ENCODE data around the gene CCN5. TPM values are rescaled to one million over a fixed set of nuclear protein-coding genes. Genes with fewer than 3 reads are reported as not detected.

CCN5 gene
- total RNA-seq, 1 donor from 2014 or later: not detected

DNA sequence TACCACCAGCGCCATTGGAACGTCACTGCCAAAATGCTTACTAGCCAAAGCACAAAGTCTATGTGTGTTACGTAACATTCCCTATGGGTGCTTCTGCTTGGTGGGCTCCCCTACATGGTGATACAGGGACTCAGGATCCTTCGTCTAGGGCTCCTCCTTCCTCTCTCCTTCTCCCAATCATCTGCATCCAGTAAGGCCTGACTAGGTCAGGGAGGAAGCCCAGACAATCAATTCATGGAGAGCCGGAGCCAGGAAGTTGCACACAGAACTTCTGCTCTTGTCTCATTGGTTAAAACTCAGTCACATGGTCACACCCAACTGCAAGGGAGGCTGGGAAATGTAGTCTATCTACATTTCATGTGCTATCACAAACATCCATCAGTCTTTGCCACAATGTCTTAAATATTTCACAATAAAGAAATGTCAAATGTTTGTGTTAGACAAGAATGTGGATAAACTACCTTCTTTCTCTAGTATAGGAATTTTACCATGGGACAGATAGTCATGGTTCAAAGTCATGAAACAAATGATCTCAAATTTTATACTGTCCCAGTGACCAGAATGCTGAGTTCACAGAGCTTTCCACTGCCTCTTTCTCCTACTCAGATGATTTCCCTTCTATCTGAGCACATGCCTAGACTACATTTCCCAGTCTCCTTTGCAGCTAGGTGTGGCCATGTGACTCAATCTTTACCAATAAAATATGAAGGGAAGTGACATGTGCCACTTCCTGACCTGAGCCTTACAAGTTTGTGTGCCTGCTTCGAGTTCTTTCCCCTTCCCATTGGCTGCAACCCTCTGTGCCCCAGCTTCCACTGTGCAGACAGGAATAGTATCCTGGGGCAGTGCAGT is 21.2 kb downstream of the CCN5 start:
- no peak for DNase-seq (ENCODE audit: low read depth)
- peak; percentile 16 for TF ChIP-seq CTCF (conservative IDR thresholded peaks at IDR 0.05; ENCODE audit: low read depth, low read length)
- H3K4me3 ChIP-seq (ENCODE audit: low read depth, low read length): no peak overlapping the region

- no peak overlapping the region for H3K4me3 ChIP-seq (ENCODE audit: low read depth, low read length)
- no peak for TF ChIP-seq CTCF (conservative IDR thresholded peaks at IDR 0.05; ENCODE audit: low read depth, low read length)
- DNase-seq (ENCODE audit: low read depth): no peak
These were observed 21.9 kb downstream of the CCN5 start for GRCh38 chr20:44737116-44737515.

DNA sequence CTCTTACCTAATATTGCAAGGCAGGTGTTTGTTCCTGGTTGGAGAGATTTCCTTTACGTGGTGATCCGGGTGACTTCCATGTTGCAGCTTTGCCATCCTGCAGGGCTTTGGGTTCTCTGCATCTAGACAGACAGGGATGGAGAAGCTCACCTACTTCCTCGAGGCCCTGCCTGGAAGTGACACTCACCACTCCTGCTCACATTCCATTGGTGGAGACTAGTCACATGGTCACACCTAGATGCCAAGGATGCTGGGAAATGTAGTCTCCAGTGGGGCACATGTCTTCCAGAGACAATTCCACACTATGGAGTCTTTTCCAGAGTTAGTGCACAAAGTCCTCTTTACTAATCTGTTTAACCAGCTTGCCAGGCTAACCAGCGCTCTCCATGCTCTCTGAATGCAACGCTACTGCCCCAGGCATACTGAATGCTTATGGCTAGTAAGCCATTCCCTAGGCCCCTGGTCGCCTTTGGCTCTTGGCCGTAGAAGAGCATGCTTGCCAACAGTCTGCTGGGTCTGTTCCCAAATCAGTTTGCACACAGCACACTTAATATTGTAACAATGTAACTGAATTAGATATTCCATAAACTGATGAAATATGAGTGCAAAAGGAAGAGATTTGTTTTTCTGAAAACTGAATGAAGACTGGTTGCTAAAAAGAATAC is 23.8 kb downstream of the CCN5 start:
- no peak for TF ChIP-seq CTCF (conservative IDR thresholded peaks at IDR 0.05; ENCODE audit: low read depth, low read length)
- H3K4me3 ChIP-seq (ENCODE audit: low read depth, low read length): no peak overlapping the region
- DNase-seq (ENCODE audit: low read depth): no peak

- DNase-seq (ENCODE audit: low read depth): no peak
- TF ChIP-seq CTCF (conservative IDR thresholded peaks at IDR 0.05; ENCODE audit: low read depth, low read length): no peak
- H3K4me3 ChIP-seq (ENCODE audit: low read depth, low read length): no peak overlapping the region
These were observed 24.8 kb downstream of the CCN5 start for GRCh38 chr20:44739942-44740341.

DNA sequence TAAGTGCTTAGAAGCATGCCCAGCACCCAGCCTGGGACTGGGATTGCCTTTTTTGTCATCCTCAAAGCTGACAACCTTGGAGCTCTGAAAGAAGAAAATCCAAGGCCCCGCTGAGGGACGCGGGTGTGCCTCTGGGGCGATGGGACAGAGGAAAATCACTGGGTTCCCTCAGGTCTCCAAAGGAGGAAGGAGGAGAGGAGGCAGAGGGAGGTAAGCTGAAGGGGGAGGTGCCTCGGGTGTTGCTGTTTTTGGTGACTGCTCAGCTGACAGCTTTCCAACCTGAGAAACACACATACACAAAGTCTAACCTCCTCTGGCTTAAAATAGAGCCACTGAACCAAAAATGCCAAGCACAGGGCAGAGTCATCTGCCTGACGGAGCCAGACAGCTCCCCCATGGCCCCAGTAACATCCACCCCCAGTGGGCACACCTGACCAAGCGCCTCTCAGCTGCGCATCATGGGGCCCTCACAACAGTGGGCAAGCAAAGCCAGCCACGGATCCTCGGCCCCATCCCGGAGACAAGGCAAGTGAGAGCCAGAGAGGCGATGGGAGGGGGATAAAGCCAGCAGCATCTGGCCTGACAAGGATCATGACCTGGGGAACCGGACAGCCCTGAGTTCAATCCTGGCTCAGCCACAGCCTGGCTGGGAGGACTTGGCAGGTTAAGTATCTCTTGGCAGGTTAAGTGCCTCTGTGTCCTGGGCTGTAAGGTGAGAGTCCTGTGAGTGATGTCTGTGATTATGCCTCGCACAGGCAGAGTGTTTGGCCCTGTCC is 27.3 kb downstream of the CCN5 start:
- no peak for DNase-seq (ENCODE audit: low read depth)
- H3K4me3 ChIP-seq (ENCODE audit: low read depth, low read length): no peak overlapping the region
- TF ChIP-seq CTCF (conservative IDR thresholded peaks at IDR 0.05; ENCODE audit: low read depth, low read length): no peak

DNA sequence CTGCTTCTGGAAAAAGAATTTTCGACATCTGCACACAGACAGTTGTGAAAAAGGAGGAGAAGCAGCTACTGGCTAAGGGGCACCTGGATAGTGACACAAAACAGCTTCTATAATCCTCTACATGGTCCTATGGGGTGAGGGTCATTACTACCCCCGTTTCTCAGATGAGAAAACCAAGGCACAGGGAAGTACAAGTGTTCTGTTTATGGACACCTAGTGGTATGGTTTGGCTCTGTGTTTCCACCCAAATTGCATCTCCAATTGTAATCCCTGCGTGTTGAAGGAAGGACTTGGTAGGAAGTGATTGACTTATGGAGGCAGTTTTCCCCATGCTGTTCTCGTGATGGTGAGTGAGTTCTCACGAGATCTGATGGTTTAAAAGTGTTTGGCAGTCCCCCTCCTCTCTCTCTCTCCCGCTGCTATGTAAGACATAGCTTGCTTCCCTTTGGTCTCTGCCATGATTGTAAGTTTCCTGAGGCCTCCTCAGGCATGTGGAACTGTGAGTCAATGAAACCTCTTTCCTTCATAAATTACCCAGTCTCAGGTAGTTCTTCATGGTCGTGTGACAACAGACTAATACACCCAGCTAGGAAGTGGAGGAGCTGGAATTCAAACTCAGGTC is 28.0 kb downstream of the CCN5 start:
- no peak for DNase-seq (ENCODE audit: low read depth)
- no peak for TF ChIP-seq CTCF (conservative IDR thresholded peaks at IDR 0.05; ENCODE audit: low read depth, low read length)
- no peak overlapping the region for H3K4me3 ChIP-seq (ENCODE audit: low read depth, low read length)
